NT2/D1 (cell line): ENCODE results near the gene FAM9A.
"Not testable (repeated sequence)": the region's sequence is repeated elsewhere in the genome, so short reads cannot be mapped to it uniquely, and the experiment has no call there.

ENCODE experiments used
- YY1 ChIP-seq: IDR thresholded peaks from 2 replicates; pipeline ENCODE4 v1.6.1; 2011; ENCODE audit not compliant: insufficient read length, insufficient read depth
- ZNF274 ChIP-seq: IDR thresholded peaks from 2 replicates; pipeline ENCODE4 v1.6.1; 2011; ENCODE audit warnings: mild to moderate bottlenecking, low read depth, low read length

DNA sequence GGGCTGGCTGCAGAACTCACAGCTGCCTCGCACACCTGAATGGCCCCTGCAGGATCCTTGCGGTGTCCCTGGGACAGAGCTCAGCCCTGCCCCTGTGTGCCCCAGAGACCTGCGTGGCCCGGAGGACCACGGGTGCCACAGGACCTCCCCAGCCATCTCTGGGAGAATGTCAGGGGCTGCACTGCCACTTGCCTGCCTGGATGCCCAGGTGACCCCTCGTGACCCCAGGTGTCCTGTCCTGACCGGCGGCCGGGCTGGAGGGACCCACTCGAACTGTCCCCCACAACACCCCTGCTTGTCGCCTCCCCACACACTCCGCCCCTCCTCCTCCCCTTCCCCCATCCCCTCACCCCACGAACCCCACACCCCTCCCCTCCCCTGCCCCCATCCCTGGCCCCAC lies 1.9 kb downstream of the FAM9A start:
- not testable (repeated sequence) for TF ChIP-seq YY1, ZNF274
